Rectal smooth muscle tissue (tissue), 1 donor: ENCODE measurements around the gene YWHAG.
"Not testable (repeated sequence)": the region's sequence is repeated elsewhere in the genome, so short reads cannot be mapped to it uniquely, and the experiment has no call there.

Experiments used
- H3K27ac ChIP-seq: one replicate; pipeline ENCODE4 v1.7.0; 2013; ENCODE audit warnings: low read depth, low read length, inconsistent platforms
- H3K27me3 ChIP-seq: one replicate; pipeline ENCODE4 v1.7.0; 2013; ENCODE audit warnings: low read length; ENCODE audit not compliant: control insufficient read depth, insufficient read depth
- H3K36me3 ChIP-seq: one replicate; pipeline ENCODE4 v1.7.0; 2013; ENCODE audit warnings: low read length; ENCODE audit not compliant: control insufficient read depth, insufficient read depth
- H3K4me1 ChIP-seq: one replicate; pipeline ENCODE4 v1.7.0; 2013; ENCODE audit warnings: low read length; ENCODE audit not compliant: control insufficient read depth, insufficient read depth
- H3K4me3 ChIP-seq: one replicate; pipeline ENCODE4 v1.7.0; 2013; ENCODE audit warnings: low read length
- H3K9ac ChIP-seq: one replicate; pipeline ENCODE4 v1.7.0; 2013; ENCODE audit warnings: low read length

The YWHAG gene

GRCh38 chr7:76309341-76310101 is 49.3 kb downstream of the YWHAG start:
- peaks cover 22% of the 10 kb centered on the region for H3K4me1 ChIP-seq
- not testable (repeated sequence) for H3K27ac ChIP-seq, H3K36me3 ChIP-seq, H3K9ac ChIP-seq, H3K27me3 ChIP-seq, H3K4me3 ChIP-seq

GRCh38 chr7:76308874-76309273 is 49.9 kb downstream of the YWHAG start:
- H3K9ac ChIP-seq, H3K27ac ChIP-seq: not testable (repeated sequence)

GRCh38 chr7:76304888-76305375 is 53.9 kb downstream of the YWHAG start:
- H3K36me3 ChIP-seq: peaks cover 8% of the 10 kb centered on the region
- H3K27me3 ChIP-seq: no peaks in the 10 kb centered on the region
- peak overlapping the region; percentile 100 for H3K27ac ChIP-seq
- peaks cover 27% of the 10 kb centered on the region for H3K4me1 ChIP-seq
- H3K4me3 ChIP-seq: peak overlapping the region; percentile 92
- H3K9ac ChIP-seq: no peak overlapping the region

More at GRCh38 chr7:76308874-76309273, 49.9 kb downstream of the YWHAG start:
- H3K4me3 ChIP-seq, H3K36me3 ChIP-seq, H3K27me3 ChIP-seq: not testable (repeated sequence)
- H3K4me1 ChIP-seq: peaks cover 25% of the 10 kb centered on the region

- H3K4me1 ChIP-seq: peaks cover 27% of the 10 kb centered on the region
- peaks cover 8% of the 10 kb centered on the region for H3K36me3 ChIP-seq
- H3K27ac ChIP-seq: peak overlapping the region; percentile 100
- H3K9ac ChIP-seq: peak overlapping the region; percentile 61
- no peaks in the 10 kb centered on the region for H3K27me3 ChIP-seq
- H3K4me3 ChIP-seq: peak overlapping the region; percentile 92
Measured at GRCh38 chr7:76303202-76304147, 55.3 kb downstream of the YWHAG start.

GRCh38 chr7:76302347-76303201 is 56.2 kb downstream of the YWHAG start, which contains the start of gene HSPB1:
Gene HSPB1, plus strand, starts transcription at chr7:76302673. Its CDS starts 40 bp downstream, at chr7:76302713.
- peak within 1 kb of the TSS; percentile 100 for H3K27ac ChIP-seq
- H3K4me1 ChIP-seq: peaks cover 27% of the 10 kb centered on the region
- no peaks in the 10 kb centered on the region for H3K27me3 ChIP-seq
- H3K4me3 ChIP-seq: peak within 1 kb of the TSS; percentile 92
- peaks cover 8% of the 10 kb centered on the region for H3K36me3 ChIP-seq
- peak within 1 kb of the TSS; percentile 61 for H3K9ac ChIP-seq

- H3K27me3 ChIP-seq: no peaks in the 10 kb centered on the region
- no peak overlapping the region for H3K9ac ChIP-seq
- H3K27ac ChIP-seq: no peak overlapping the region
- H3K4me1 ChIP-seq: peaks cover 15% of the 10 kb centered on the region
- peaks cover 8% of the 10 kb centered on the region for H3K36me3 ChIP-seq
- no peak overlapping the region for H3K4me3 ChIP-seq
Measured at GRCh38 chr7:76301000-76301399, 57.8 kb downstream of the YWHAG start.

GRCh38 chr7:76300166-76300731 is 58.5 kb downstream of the YWHAG start:
- no peak overlapping the region for H3K9ac ChIP-seq
- H3K4me3 ChIP-seq: no peak overlapping the region
- H3K36me3 ChIP-seq: peaks cover 8% of the 10 kb centered on the region
- no peaks in the 10 kb centered on the region for H3K27me3 ChIP-seq
- H3K4me1 ChIP-seq: peaks cover 15% of the 10 kb centered on the region
- no peak overlapping the region for H3K27ac ChIP-seq

- peaks cover 27% of the 10 kb centered on the region for H3K4me1 ChIP-seq
- H3K27ac ChIP-seq: peak overlapping the region; percentile 69
- no peaks in the 10 kb centered on the region for H3K27me3 ChIP-seq
- no peak overlapping the region for H3K9ac ChIP-seq
- no peak overlapping the region for H3K4me3 ChIP-seq
- no peaks in the 10 kb centered on the region for H3K36me3 ChIP-seq
Measured at GRCh38 chr7:76296743-76297740, 61.7 kb downstream of the YWHAG start.

- Histone ChIP-seq H3K36me3 (no peaks in the 10 kb centered on the region), H3K4me3 (peak overlapping the region; percentile 57), H3K4me1 (peaks cover 31% of the 10 kb centered on the region)
Measured at GRCh38 chr7:76294344-76295024, 64.3 kb downstream of the YWHAG start.

GRCh38 chr7:76293407-76293901 is 65.3 kb downstream of the YWHAG start:
- Histone ChIP-seq H3K36me3 (no peaks in the 10 kb centered on the region), H3K27me3 (no peaks in the 10 kb centered on the region), H3K27ac (peak overlapping the region; percentile 100), H3K4me1 (peaks cover 31% of the 10 kb centered on the region), H3K9ac (no peak overlapping the region), H3K4me3 (no peak overlapping the region)

More at GRCh38 chr7:76294344-76295024, 64.3 kb downstream of the YWHAG start:
- Histone ChIP-seq H3K9ac (no peak overlapping the region), H3K27ac (peak overlapping the region; percentile 100), H3K27me3 (no peaks in the 10 kb centered on the region)
